ENCODE results near the gene FKBP1B. TPM values are rescaled to one million over a fixed set of nuclear protein-coding genes. Genes with fewer than 3 reads are reported as not detected.

The FKBP1B gene
- total RNA-seq, 1 experiment from 2014 or later = 58.6 TPM

- TF ChIP-seq CBFB (CRISPR knock-in tag; IDR thresholded peaks at IDR 0.05; ENCODE audit: low read depth) (no peak), TEAD1 (CRISPR knock-in tag; IDR thresholded peaks at IDR 0.05) (no peak), ZNF423 (CRISPR knock-in tag; IDR thresholded peaks at IDR 0.05) (no peak)
- TF ChIP-seq, protein P1, sequence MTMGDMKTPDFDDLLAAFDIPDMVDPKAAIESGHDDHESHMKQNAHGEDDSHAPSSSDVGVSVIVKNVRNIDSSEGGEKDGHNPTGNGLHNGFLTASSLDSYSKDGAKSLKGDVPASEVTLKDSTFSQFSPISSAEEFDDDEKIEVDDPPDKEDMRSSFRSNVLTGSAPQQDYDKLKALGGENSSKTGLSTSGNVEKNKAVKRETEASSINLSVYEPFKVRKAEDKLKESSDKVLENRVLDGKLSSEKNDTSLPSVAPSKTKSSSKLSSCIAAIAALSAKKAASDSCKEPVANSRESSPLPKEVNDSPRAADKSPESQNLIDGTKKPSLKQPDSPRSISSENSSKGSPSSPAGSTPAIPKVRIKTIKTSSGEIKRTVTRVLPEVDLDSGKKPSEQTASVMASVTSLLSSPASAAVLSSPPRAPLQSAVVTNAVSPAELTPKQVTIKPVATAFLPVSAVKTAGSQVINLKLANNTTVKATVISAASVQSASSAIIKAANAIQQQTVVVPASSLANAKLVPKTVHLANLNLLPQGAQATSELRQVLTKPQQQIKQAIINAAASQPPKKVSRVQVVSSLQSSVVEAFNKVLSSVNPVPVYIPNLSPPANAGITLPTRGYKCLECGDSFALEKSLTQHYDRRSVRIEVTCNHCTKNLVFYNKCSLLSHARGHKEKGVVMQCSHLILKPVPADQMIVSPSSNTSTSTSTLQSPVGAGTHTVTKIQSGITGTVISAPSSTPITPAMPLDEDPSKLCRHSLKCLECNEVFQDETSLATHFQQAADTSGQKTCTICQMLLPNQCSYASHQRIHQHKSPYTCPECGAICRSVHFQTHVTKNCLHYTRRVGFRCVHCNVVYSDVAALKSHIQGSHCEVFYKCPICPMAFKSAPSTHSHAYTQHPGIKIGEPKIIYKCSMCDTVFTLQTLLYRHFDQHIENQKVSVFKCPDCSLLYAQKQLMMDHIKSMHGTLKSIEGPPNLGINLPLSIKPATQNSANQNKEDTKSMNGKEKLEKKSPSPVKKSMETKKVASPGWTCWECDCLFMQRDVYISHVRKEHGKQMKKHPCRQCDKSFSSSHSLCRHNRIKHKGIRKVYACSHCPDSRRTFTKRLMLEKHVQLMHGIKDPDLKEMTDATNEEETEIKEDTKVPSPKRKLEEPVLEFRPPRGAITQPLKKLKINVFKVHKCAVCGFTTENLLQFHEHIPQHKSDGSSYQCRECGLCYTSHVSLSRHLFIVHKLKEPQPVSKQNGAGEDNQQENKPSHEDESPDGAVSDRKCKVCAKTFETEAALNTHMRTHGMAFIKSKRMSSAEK (CRISPR knock-in tag; IDR thresholded peaks at IDR 0.05; ENCODE audit: borderline replicate concordance) = no peak
Observed at GRCh38 chr2:24105816-24106215, 56.3 kb downstream of the FKBP1B start (continued).

DNA sequence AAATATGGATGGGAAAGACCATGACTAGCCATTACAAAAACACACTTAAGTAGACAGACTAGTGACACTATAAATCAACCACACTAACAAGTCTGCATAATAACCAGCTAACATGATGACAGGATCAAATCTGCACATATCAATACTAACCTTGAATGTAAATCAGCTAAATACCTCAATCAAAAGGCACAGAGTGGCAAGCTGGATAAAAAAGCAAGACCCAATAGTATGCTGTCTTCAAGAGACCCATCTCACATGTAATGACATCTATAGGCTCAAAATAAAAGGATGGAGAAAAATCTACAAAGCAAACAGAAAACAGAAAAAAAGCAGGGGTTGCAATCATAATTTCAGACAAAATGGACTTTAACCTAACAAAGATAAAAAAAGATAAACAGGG lies 57.2 kb downstream of the FKBP1B start:
- DNase-seq (ENCODE audit: low spot score) = no peak
- CTCF ChIA-PET = interaction anchor here (1.6 kb wide), 1 partner anchor 23 kb away, joined by 8 read pairs; no protein-coding TSS in a partner anchor
- Mint-ChIP-seq H3K27me3 (ENCODE audit: low read depth) (peaks cover 18% of the 10 kb centered on the region), H3K36me3 (peaks cover 9% of the 10 kb centered on the region), H3K9me3 (peaks cover 40% of the 10 kb centered on the region), H3K27ac (no peak overlapping the region), H3K4me1 (0 out of 2 replicates have a peak, but pooled peaks cover 4% of the 10 kb centered on the region), H3K4me3 (no peak overlapping the region)
- ATAC-seq = no peak
- TF ChIP-seq TEAD4 (CRISPR knock-in tag; IDR thresholded peaks at IDR 0.05) = no peak
- no peak for TF ChIP-seq ATF2 (CRISPR knock-in tag; IDR thresholded peaks at IDR 0.05; ENCODE audit: borderline replicate concordance, low read depth)
- no peak for TF ChIP-seq ARID4B (CRISPR knock-in tag; IDR thresholded peaks at IDR 0.05; ENCODE audit: borderline replicate concordance)
- POLR2A ChIA-PET = interaction anchor here (0.6 kb wide), 1 partner anchor 185 kb away, joined by 3 read pairs; no protein-coding TSS in a partner anchor

DNA sequence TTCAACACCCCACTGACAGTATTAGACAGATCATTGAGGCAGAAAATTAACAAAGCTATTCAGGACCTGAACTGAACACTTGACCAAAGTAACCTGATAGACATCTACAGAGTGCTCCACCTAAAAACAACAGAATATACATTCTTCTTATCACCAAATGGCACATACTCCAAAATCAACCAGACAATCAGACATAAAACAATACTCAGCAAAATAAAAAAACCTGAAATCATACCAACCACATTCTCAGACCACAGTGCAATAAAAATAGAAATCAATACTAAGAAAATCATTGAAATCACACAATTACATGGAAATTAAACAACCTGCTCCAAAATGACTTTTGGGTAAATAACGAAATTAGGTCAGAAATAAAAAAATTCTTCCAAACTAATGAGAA lies 57.8 kb downstream of the FKBP1B start:
- ATAC-seq (no peak), DNase-seq (ENCODE audit: low spot score) (no peak)
- POLR2A ChIA-PET = interaction anchor here (0.6 kb wide), 1 partner anchor 184 kb away, joined by 3 read pairs; no protein-coding TSS in a partner anchor
- peaks cover 18% of the 10 kb centered on the region for H3K27me3 Mint-ChIP-seq (ENCODE audit: low read depth)
- H3K27ac Mint-ChIP-seq = no peak overlapping the region
- no peak overlapping the region for H3K4me3 Mint-ChIP-seq
- peaks cover 9% of the 10 kb centered on the region for H3K36me3 Mint-ChIP-seq
- H3K4me1 Mint-ChIP-seq = 0 out of 2 replicates have a peak, but pooled peaks cover 4% of the 10 kb centered on the region
- CTCF ChIA-PET = no interaction called here
- peaks cover 40% of the 10 kb centered on the region for H3K9me3 Mint-ChIP-seq
- TF ChIP-seq, protein P2, sequence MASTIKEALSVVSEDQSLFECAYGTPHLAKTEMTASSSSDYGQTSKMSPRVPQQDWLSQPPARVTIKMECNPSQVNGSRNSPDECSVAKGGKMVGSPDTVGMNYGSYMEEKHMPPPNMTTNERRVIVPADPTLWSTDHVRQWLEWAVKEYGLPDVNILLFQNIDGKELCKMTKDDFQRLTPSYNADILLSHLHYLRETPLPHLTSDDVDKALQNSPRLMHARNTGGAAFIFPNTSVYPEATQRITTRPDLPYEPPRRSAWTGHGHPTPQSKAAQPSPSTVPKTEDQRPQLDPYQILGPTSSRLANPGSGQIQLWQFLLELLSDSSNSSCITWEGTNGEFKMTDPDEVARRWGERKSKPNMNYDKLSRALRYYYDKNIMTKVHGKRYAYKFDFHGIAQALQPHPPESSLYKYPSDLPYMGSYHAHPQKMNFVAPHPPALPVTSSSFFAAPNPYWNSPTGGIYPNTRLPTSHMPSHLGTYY (CRISPR knock-in tag; IDR thresholded peaks at IDR 0.05) = no peak
- TF ChIP-seq IRF2 (CRISPR knock-in tag; IDR thresholded peaks at IDR 0.05; ENCODE audit: borderline replicate concordance, low read depth) = no peak
- TF ChIP-seq ZNF281 (CRISPR knock-in tag; IDR thresholded peaks at IDR 0.05) = no peak
- no peak for TF ChIP-seq ATF2 (CRISPR knock-in tag; IDR thresholded peaks at IDR 0.05; ENCODE audit: borderline replicate concordance, low read depth)
- TF ChIP-seq ZNF138 (CRISPR knock-in tag; conservative IDR thresholded peaks at IDR 0.05) = no peak
